Thyroid gland (tissue), 4 donors: ENCODE measurements around the gene HES1. TPM values are rescaled to one million over a fixed set of nuclear protein-coding genes. Genes with fewer than 3 reads are reported as not detected.

Experiments
- DNase-seq, 2 donors: peaks; one replicate each; pipeline ENCODE4 v3.0.0-alpha.2; 2019
- H3K27ac ChIP-seq, 3 donors: fragments of 200-600 bp; sonication (generic); 1 replicate in 2 of 3; 2 replicates in 1 of 3; pipeline ENCODE4 v1.5.1; 2016 to 2019; ENCODE audit warnings: mild to moderate bottlenecking in 1 of 3, moderate library complexity in 1 of 3
- H3K27me3 ChIP-seq: fragments of 200-600 bp; sonication (generic); one replicate; pipeline ENCODE4 v1.5.1; 2019
- H3K36me3 ChIP-seq, 2 donors: fragments of 200-600 bp; sonication (generic); one replicate each; pipeline ENCODE4 v1.5.1; 2016 to 2019
- H3K4me1 ChIP-seq, 2 donors: fragments of 200-600 bp; sonication (generic); one replicate each; pipeline ENCODE4 v1.5.1; 2017 to 2019
- H3K4me3 ChIP-seq, 3 donors: fragments of 200-600 bp; sonication (generic); replicated peaks in 1 of 3; 1 replicate in 2 of 3; 2 replicates in 1 of 3; pipeline ENCODE4 v1.5.1; 2016; ENCODE audit warnings: mild to moderate bottlenecking in 1 of 3
- H3K9me3 ChIP-seq: fragments of 200-600 bp; sonication (generic); one replicate; pipeline ENCODE4 v1.5.1; 2017
- POLR2A ChIP-seq, 2 donors: fragments of 450-650 bp; IDR thresholded peaks; one replicate each; pipeline ENCODE4 v1.6.1; 2017; ENCODE audit warnings: antibody characterized with exemption in 2 of 2, mild to moderate bottlenecking in 2 of 2, moderate library complexity in 1 of 2
- WGBS, 2 donors: methylation state at CpG; one replicate each; pipeline ENCODE4 v1.1.5; 2017; 5-methylcytosine and 5-hydroxymethylcytosine counted together
- intact Hi-C: fragments of 100-400 bp; cut with DNase I; formaldehyde crosslinking; loops from one replicate; pipeline ENCODE4 v1.15.1; 2023
- small RNA-seq: library from RNA; depleted of rRNA; stranded (forward); fragments of <200 nt; gene quantifications from one replicate; pipeline ENCODE3, GENCODE V24; 2016
- total RNA-seq, 4 donors: library from RNA; depleted of rRNA; stranded (reverse); fragments of >200 nt; gene quantifications; one replicate each; pipeline ENCODE4 v1.2.3, GENCODE V29; 2016
- TF ChIP-seq, protein P1 (sequence below), 6 experiments: fragments of 200-600 bp in 3 of 6; fragments of 450-650 bp in 3 of 6; sonication (generic) in 3 of 6; IDR thresholded peaks; one replicate each; pipeline ENCODE4 v1.5.1; 2016 to 2019; ENCODE audit warnings: antibody characterized with exemption in 6 of 6, mild to moderate bottlenecking in 2 of 6, inconsistent platforms in 1 of 6, moderate library complexity in 1 of 6

The HES1 gene
- total RNA-seq, 4 donors from 2014 or later = 127 to 193 (median 159) TPM

- Histone ChIP-seq H3K27me3 (no peaks in the 10 kb centered on the region), H3K36me3 (no peaks in the 10 kb centered on the region), H3K9me3 (no peaks in the 10 kb centered on the region), H3K4me3 (no peak overlapping the region), H3K4me1 (peaks cover 52 to 83% of the 10 kb centered on the region in 2 donors), H3K27ac (peak overlapping the region; percentile 11 to 84 (median 73))
- intact Hi-C loops = loop anchor here (5.0 kb wide), 1 partner anchor 112 kb away; no protein-coding TSS in a partner anchor
- WGBS, 2 donors = 50 to 69% methylated on average over 9 of the region's 9 CpGs
- DNase-seq = peak; percentile 72 to 77
- TF ChIP-seq POLR2A (IDR thresholded peaks at IDR 0.05) = no peak
- TF ChIP-seq, protein P1, sequence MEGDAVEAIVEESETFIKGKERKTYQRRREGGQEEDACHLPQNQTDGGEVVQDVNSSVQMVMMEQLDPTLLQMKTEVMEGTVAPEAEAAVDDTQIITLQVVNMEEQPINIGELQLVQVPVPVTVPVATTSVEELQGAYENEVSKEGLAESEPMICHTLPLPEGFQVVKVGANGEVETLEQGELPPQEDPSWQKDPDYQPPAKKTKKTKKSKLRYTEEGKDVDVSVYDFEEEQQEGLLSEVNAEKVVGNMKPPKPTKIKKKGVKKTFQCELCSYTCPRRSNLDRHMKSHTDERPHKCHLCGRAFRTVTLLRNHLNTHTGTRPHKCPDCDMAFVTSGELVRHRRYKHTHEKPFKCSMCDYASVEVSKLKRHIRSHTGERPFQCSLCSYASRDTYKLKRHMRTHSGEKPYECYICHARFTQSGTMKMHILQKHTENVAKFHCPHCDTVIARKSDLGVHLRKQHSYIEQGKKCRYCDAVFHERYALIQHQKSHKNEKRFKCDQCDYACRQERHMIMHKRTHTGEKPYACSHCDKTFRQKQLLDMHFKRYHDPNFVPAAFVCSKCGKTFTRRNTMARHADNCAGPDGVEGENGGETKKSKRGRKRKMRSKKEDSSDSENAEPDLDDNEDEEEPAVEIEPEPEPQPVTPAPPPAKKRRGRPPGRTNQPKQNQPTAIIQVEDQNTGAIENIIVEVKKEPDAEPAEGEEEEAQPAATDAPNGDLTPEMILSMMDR (IDR thresholded peaks at IDR 0.05) = no peak
Measured at GRCh38 chr3:194185221-194185620, 49.3 kb downstream of the HES1 start.

GRCh38 chr3:194187233-194187944 is 51.4 kb downstream of the HES1 start:
- H3K27me3 ChIP-seq = no peaks in the 10 kb centered on the region
- H3K4me3 ChIP-seq = no peak overlapping the region
- WGBS, 2 donors = 74 to 79% methylated on average over 7 of the region's 7 CpGs
- intact Hi-C loops = loop anchor here (5.0 kb wide), 1 partner anchor 110 kb away; no protein-coding TSS in a partner anchor
- DNase-seq = no peak
- H3K9me3 ChIP-seq = no peaks in the 10 kb centered on the region
- no peaks in the 10 kb centered on the region for H3K36me3 ChIP-seq
- peaks cover 38 to 72% of the 10 kb centered on the region in 2 donors for H3K4me1 ChIP-seq
- no peak for TF ChIP-seq POLR2A (IDR thresholded peaks at IDR 0.05)
- TF ChIP-seq, protein P1 (IDR thresholded peaks at IDR 0.05) = no peak
- H3K27ac ChIP-seq = peak overlapping the region in 1 of 3 donors; percentile 73

Small RNA genes within 50 kb of the gene (small RNA-seq; reads per million reads assigned to genes)
- not detected for gene RN7SL215P

Other genes starting within 250 kb of the HES1 start
- not detected for gene CPN2, start 215.2 kb downstream of the HES1 start, total RNA-seq
- gene LRRC15, start 233.6 kb downstream of the HES1 start, total RNA-seq = 1 to 10 TPM in 3 of 4 donors, under 1 TPM in 1; 0.79 to 6.7 (median 1.4) TPM